HAP-1 (cell line): ENCODE results near the gene SLC6A7.
"Not testable (repeated sequence)": the region's sequence is repeated elsewhere in the genome, so short reads cannot be mapped to it uniquely, and the experiment has no call there.

Experiments
- DNase-seq, 2 experiments: peaks; one replicate each; pipeline ENCODE4 v3.0.0-alpha.2; 2016 to 2020; ENCODE audit warnings: low spot score in 2 of 2
- H3K27me3 ChIP-seq: fragments of 250-450 bp; sonication (Bioruptor Pico); 2 replicates; pipeline ENCODE4 v1.5.1; 2020; ENCODE audit warnings: low read depth, mild to moderate bottlenecking, moderate library complexity
- H3K36me3 ChIP-seq: fragments of 250-450 bp; sonication (Bioruptor Pico); replicated peaks from 2 replicates; pipeline ENCODE4 v1.5.1; 2020; ENCODE audit warnings: mild to moderate bottlenecking
- H3K4me1 ChIP-seq: fragments of 250-450 bp; sonication (Bioruptor Pico); 2 replicates; pipeline ENCODE4 v1.5.1; 2020; ENCODE audit warnings: mild to moderate bottlenecking
- H3K4me3 ChIP-seq: fragments of 250-450 bp; sonication (Bioruptor Pico); 2 replicates; pipeline ENCODE4 v1.5.1; 2020; ENCODE audit warnings: mild to moderate bottlenecking, moderate library complexity
- H3K9me3 ChIP-seq: fragments of 250-450 bp; sonication (Bioruptor Pico); 2 replicates; pipeline ENCODE4 v1.5.1; 2020; ENCODE audit warnings: mild to moderate bottlenecking, moderate library complexity
- in situ Hi-C: fragments of 300-500 bp; cut with MboI; formaldehyde crosslinking; loops from 3 replicates; pipeline ENCODE4 v1.14.3; 2020; ENCODE audit warnings: low sequenced_read_pairs, inconsistent platforms, mixed read lengths

Gene SLC6A7

GRCh38 chr5:150230842-150231241 lies 41.0 kb downstream of the SLC6A7 start:
- in situ Hi-C loops: no loop called here
- H3K27me3 ChIP-seq: no peaks in the 10 kb centered on the region
- no peaks in the 10 kb centered on the region for H3K4me1 ChIP-seq
- no peak for DNase-seq
- H3K4me3 ChIP-seq: no peak overlapping the region
- H3K36me3 ChIP-seq: no peaks in the 10 kb centered on the region
- H3K9me3 ChIP-seq: no peaks in the 10 kb centered on the region

DNA sequence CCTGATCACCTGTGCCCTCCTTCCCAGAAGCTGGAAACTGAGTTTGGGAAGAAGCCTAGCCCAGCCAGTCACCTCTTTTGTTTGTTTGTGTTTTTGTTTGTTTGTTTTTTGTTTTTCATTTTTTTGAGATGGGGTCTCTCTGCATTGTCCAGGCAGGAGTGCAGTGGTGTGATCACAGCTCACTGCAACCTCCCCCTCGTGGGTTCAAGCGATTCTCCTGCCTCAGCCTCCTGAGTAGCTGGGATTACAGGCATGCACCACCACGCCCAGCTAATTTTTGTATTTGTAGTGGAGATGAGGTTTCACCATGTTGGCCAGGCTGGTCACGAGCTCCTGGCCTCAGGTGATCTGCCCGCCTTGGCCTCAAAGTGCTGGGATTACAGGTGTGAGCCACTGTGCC lies 43.8 kb downstream of the SLC6A7 start:
- in situ Hi-C loops, H3K27me3 ChIP-seq: not testable (repeated sequence)

GRCh38 chr5:150234576-150235499 lies 45.0 kb downstream of the SLC6A7 start:
- no peaks in the 10 kb centered on the region for H3K4me1 ChIP-seq
- no peak for DNase-seq
- no peak overlapping the region for H3K4me3 ChIP-seq
- in situ Hi-C loops: no loop called here
- H3K27me3 ChIP-seq: no peaks in the 10 kb centered on the region
- H3K9me3 ChIP-seq: no peaks in the 10 kb centered on the region
- no peaks in the 10 kb centered on the region for H3K36me3 ChIP-seq

More for the DNA sequence above, 43.8 kb downstream of the SLC6A7 start:
- DNase-seq, H3K4me1 ChIP-seq, H3K9me3 ChIP-seq, H3K36me3 ChIP-seq, H3K4me3 ChIP-seq: not testable (repeated sequence)

DNA sequence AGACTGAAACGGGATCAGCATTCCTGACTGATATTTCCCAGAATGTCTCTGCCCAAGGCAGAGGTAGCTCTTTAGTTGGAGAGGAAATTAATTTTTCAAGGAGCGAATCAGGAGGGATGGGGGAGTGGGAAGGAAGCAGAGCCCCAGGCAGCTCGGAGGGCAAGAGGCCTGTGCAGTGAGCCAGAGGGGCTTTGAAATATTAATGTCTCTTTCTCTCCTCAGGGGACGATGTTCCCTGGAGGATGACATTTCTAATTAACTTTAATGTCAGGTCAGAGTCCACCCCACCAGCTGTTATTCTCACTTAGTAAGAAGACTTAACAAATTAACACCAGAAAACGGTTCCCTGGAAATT lies 45.6 kb downstream of the SLC6A7 start:
- DNase-seq: no peak
- Histone ChIP-seq H3K9me3 (no peaks in the 10 kb centered on the region), H3K4me3 (no peak overlapping the region), H3K36me3 (no peaks in the 10 kb centered on the region), H3K27me3 (no peaks in the 10 kb centered on the region), H3K4me1 (no peaks in the 10 kb centered on the region)
- in situ Hi-C loops: no loop called here

- H3K4me3 ChIP-seq: no peak overlapping the region
- in situ Hi-C loops: no loop called here
- no peaks in the 10 kb centered on the region for H3K27me3 ChIP-seq
- no peak for DNase-seq
- no peaks in the 10 kb centered on the region for H3K36me3 ChIP-seq
- no peaks in the 10 kb centered on the region for H3K9me3 ChIP-seq
- H3K4me1 ChIP-seq: no peaks in the 10 kb centered on the region
These were observed 46.5 kb downstream of the SLC6A7 start for GRCh38 chr5:150236313-150236712.

DNA sequence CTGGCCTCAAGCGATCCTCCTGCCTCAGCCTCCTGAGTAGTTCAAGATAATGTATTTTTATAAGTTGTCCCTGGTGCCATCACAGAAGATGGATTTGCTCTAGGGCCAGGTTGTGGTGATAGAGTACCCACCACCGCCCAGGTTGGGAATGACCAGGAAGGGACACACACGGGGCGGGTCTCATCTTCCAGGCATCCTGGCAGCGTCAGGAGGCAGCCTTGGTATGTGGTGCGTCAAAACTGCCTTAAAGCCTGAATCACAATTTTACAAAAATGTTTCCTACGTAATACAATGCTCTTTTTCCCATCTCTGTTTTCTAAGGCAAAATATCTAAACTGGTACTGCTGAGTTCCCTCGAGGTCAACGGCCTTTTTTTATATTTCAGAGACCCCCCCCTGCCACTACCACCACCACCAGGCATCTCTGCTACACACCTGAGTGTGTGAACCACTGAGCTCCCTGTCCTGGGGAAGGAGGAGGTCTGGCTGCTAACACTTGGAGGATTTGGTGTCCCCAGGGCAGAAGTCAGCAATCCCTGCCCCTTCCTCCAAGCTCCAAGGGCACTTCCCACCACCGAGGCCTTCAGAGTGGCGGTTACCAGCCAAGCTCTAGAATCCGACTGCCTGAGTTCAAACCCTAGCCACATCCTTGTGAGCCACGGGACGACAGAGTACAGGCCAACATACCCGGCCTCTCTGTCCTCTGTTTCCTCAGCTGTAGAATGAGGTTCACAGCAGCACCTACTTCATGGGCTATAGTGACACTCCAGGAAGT lies 47.3 kb downstream of the SLC6A7 start:
- in situ Hi-C loops: no loop called here
- no peaks in the 10 kb centered on the region for H3K4me1 ChIP-seq
- H3K4me3 ChIP-seq: no peak overlapping the region
- H3K27me3 ChIP-seq: no peaks in the 10 kb centered on the region
- no peak for DNase-seq
- H3K9me3 ChIP-seq: no peaks in the 10 kb centered on the region
- H3K36me3 ChIP-seq: no peaks in the 10 kb centered on the region

DNA sequence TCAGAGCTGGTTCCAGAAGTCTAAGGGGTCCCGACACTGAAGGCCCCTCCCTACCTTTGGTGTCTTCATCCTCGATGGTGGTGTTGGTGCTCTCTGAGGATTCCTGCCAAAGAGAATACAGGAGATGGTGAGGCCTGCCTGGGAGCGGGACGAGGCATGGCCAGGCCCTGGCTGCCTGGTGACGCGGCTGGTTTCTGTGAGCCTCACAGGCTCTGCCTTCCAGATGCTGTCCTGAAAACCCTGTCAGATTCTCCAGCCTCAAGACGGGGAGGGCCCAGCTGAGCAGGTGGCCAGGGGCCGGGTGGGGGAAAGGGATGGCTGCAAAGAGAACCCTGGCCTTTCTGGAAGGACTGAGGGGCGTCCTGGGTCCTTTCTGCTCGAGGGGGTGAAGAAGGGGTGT lies 48.8 kb downstream of the SLC6A7 start:
- Histone ChIP-seq H3K4me1 (no peaks in the 10 kb centered on the region), H3K9me3 (no peaks in the 10 kb centered on the region), H3K27me3 (no peaks in the 10 kb centered on the region), H3K36me3 (no peaks in the 10 kb centered on the region), H3K4me3 (no peak overlapping the region)
- no peak for DNase-seq
- in situ Hi-C loops: no loop called here

DNA sequence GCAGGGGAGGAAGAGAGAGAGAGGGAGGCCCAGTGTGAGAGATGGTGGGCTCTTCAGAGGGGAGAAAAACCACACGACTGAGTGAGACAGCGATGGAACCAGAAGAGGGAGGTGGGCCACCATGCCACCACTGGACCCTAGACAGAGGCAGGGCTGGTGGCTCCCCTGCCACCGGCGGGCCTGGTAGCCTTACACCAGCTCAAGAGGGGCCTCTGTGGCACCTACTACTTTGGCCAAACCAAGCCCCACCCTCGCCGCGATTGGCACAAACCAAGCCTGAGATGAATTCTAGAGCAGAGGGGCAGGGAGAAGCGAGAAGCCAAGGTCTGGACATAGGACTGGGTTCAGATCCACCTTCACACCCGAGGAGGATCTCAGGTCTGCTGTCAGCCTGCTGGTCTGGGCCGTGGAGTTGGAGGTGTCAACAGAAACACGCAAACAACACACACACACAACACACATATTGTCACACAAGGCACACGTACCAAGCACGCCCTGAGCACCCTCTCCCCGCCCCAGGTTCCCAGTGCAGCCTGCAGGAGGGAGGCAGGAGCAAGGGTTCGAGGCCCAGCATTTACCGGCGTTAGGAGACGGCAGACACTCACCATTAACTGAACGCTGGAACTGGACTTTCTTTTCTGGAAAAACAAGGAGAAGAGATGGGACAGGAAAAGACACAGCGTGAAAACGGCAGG lies 49.4 kb downstream of the SLC6A7 start:
- H3K27me3 ChIP-seq: no peaks in the 10 kb centered on the region

DNA sequence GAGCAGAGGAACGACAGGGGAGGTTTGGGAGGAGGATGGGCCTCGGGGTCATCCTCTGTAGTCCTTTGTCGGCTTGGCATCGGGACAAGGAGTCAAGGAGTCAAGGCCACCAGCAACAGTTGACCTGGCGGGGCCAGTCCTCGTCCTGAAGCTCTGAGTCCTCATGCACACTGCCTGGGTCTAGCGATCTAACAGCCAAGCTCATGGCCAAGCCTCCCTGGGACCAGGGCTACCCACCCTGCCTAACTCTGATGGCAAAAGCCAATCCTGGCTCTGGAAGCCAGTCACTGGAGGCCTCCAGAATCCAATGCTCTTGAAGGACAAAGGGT lies 49.9 kb downstream of the SLC6A7 start:
- H3K9me3 ChIP-seq: no peaks in the 10 kb centered on the region
- H3K36me3 ChIP-seq: no peaks in the 10 kb centered on the region
- H3K4me3 ChIP-seq: no peak overlapping the region
- in situ Hi-C loops: no loop called here
- DNase-seq: no peak
- no peaks in the 10 kb centered on the region for H3K4me1 ChIP-seq
- H3K27me3 ChIP-seq: no peaks in the 10 kb centered on the region

More for the DNA sequence above, 49.4 kb downstream of the SLC6A7 start:
- in situ Hi-C loops: no loop called here
- no peaks in the 10 kb centered on the region for H3K4me1 ChIP-seq
- no peak overlapping the region for H3K4me3 ChIP-seq
- no peaks in the 10 kb centered on the region for H3K36me3 ChIP-seq
- DNase-seq: no peak
- no peaks in the 10 kb centered on the region for H3K9me3 ChIP-seq

- no peaks in the 10 kb centered on the region for H3K9me3 ChIP-seq
- no peaks in the 10 kb centered on the region for H3K36me3 ChIP-seq
- in situ Hi-C loops: no loop called here
These were observed 51.7 kb downstream of the SLC6A7 start for GRCh38 chr5:150241298-150242160.

GRCh38 chr5:150242251-150242894 lies 52.5 kb downstream of the SLC6A7 start:
- in situ Hi-C loops: no loop called here

More at GRCh38 chr5:150241298-150242160, 51.7 kb downstream of the SLC6A7 start:
- H3K4me1 ChIP-seq: no peaks in the 10 kb centered on the region
- no peaks in the 10 kb centered on the region for H3K27me3 ChIP-seq
- DNase-seq: no peak
- no peak overlapping the region for H3K4me3 ChIP-seq

DNA sequence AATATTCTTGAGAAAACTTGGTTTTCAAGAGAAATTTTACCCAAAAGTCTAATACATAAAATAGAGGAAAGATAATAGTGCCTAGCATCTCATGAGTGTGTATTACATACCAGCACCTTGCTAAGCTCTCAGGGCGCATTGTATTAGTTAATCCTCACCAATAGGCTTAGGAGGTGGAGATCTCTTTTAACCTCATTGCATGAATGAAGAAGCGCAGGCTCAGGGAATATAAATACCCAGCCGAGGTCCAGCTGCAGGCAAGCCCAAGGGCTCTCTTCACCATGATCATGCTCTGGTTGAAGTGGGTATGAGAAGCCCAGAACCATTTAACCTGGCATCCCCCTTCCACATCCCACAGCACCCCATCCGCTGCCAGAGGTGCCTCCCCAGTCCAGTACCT lies 53.7 kb downstream of the SLC6A7 start:
- Histone ChIP-seq H3K27me3 (no peaks in the 10 kb centered on the region), H3K4me3 (no peak overlapping the region), H3K36me3 (no peaks in the 10 kb centered on the region), H3K9me3 (no peaks in the 10 kb centered on the region), H3K4me1 (no peaks in the 10 kb centered on the region)
- DNase-seq: peak; percentile 19 to 56
- in situ Hi-C loops: no loop called here

More at GRCh38 chr5:150242251-150242894, 52.5 kb downstream of the SLC6A7 start:
- Histone ChIP-seq H3K27me3 (no peaks in the 10 kb centered on the region), H3K4me1 (no peaks in the 10 kb centered on the region), H3K4me3 (no peak overlapping the region), H3K36me3 (no peaks in the 10 kb centered on the region), H3K9me3 (no peaks in the 10 kb centered on the region)
- DNase-seq: no peak

- H3K4me1 ChIP-seq: no peaks in the 10 kb centered on the region
- no peaks in the 10 kb centered on the region for H3K9me3 ChIP-seq
- H3K36me3 ChIP-seq: no peaks in the 10 kb centered on the region
- no peak overlapping the region for H3K4me3 ChIP-seq
- no peaks in the 10 kb centered on the region for H3K27me3 ChIP-seq
- in situ Hi-C loops: no loop called here
- DNase-seq: no peak
These were observed 54.3 kb downstream of the SLC6A7 start for GRCh38 chr5:150244209-150244608.
